OCI-LY1 (cell line): ENCODE measurements around the gene PIGU.

Experiments used
- H2AFZ ChIP-seq: fragments of 200-600 bp; sonication (generic), shearing (Covaris generic); 2 replicates; pipeline ENCODE4 v1.6.0; 2014; ENCODE audit warnings: antibody characterized with exemption, mild to moderate bottlenecking, low read length
- H3F3A ChIP-seq: fragments of 200-600 bp; sonication (generic), shearing (Covaris generic); 2 replicates; pipeline ENCODE4 v1.6.0; 2014; ENCODE audit warnings: mild to moderate bottlenecking, antibody characterized with exemption, low read length, moderate library complexity; ENCODE audit not compliant: insufficient read depth
- H3K27ac ChIP-seq: fragments of 200-600 bp; sonication (generic); 2 replicates; pipeline ENCODE4 v1.5.1; 2014; ENCODE audit warnings: low read length, mixed run types, mild to moderate bottlenecking, low read depth; ENCODE audit not compliant: poor library complexity, severe bottlenecking
- H3K27me3 ChIP-seq: fragments of 200-600 bp; sonication (generic); 2 replicates; pipeline ENCODE4 v1.6.0; 2014; ENCODE audit warnings: antibody characterized with exemption, mild to moderate bottlenecking, low read length, moderate library complexity; ENCODE audit not compliant: insufficient read depth
- H3K36me3 ChIP-seq: fragments of 200-600 bp; sonication (generic); 2 replicates; pipeline ENCODE4 v1.6.1; 2014; ENCODE audit warnings: mild to moderate bottlenecking, antibody characterized with exemption, low read length, moderate library complexity, mixed read lengths; ENCODE audit not compliant: insufficient read depth
- H3K4me1 ChIP-seq: fragments of 200-600 bp; sonication (generic); 2 replicates; pipeline ENCODE4 v1.5.1; 2014; ENCODE audit warnings: mild to moderate bottlenecking, low read length, moderate library complexity; ENCODE audit not compliant: insufficient read depth, severe bottlenecking
- H3K4me2 ChIP-seq: fragments of 200-600 bp; sonication (generic), shearing (Covaris generic); 2 replicates; pipeline ENCODE4 v1.6.1; 2014; ENCODE audit warnings: low read length
- H3K4me3 ChIP-seq: fragments of 200-600 bp; sonication (generic); 2 replicates; pipeline ENCODE4 v1.5.1; 2014; ENCODE audit warnings: low read length, low read depth, mild to moderate bottlenecking, mixed read lengths; ENCODE audit not compliant: poor library complexity, severe bottlenecking
- H3K79me2 ChIP-seq: fragments of 200-600 bp; shearing (Covaris generic); 2 replicates; pipeline ENCODE4 v1.6.1; 2016; ENCODE audit warnings: mixed run types, low read length, mixed read lengths; ENCODE audit not compliant: insufficient read depth
- H3K9ac ChIP-seq: fragments of 200-600 bp; sonication (generic), shearing (Covaris generic); 2 replicates; pipeline ENCODE4 v1.6.1; 2014; ENCODE audit warnings: mild to moderate bottlenecking, low read length, mixed read lengths
- H3K9me2 ChIP-seq: fragments of 200-600 bp; sonication (generic), shearing (Covaris generic); 2 replicates; pipeline ENCODE4 v1.6.1; 2014; ENCODE audit warnings: low read depth, mild to moderate bottlenecking, low read length, mixed read lengths
- H3K9me3 ChIP-seq: fragments of 200-600 bp; shearing (Covaris generic); 2 replicates; pipeline ENCODE4 v1.6.1; 2014; ENCODE audit warnings: low read length, mixed read lengths
- H4K20me1 ChIP-seq: fragments of 200-600 bp; sonication (generic), shearing (Covaris generic); 2 replicates; pipeline ENCODE4 v1.6.0; 2016; ENCODE audit warnings: mild to moderate bottlenecking, low read length; ENCODE audit not compliant: insufficient read depth
- CTCF ChIP-seq: fragments of 200-600 bp; sonication (generic), shearing (Covaris generic); IDR thresholded peaks from 2 replicates; pipeline ENCODE4 v1.5.1; 2017; ENCODE audit warnings: mild to moderate bottlenecking, antibody characterized with exemption, low read length, moderate library complexity, mixed read lengths
- EZH2 ChIP-seq: fragments of 200-600 bp; sonication (generic), shearing (Covaris generic); IDR thresholded peaks from 2 replicates; pipeline ENCODE4 v1.8.0; 2017; ENCODE audit warnings: borderline replicate concordance, mixed run types, mild to moderate bottlenecking, antibody characterized with exemption, low read length, moderate library complexity, mixed read lengths

The PIGU gene

GRCh38 chr20:34654207-34654744 is 22.6 kb downstream of the PIGU start:
- no peaks in the 10 kb centered on the region for H3K79me2 ChIP-seq
- H3K4me3 ChIP-seq = no peak overlapping the region
- no peaks in the 10 kb centered on the region for H3K4me1 ChIP-seq
- no peaks in the 10 kb centered on the region for H3K9me3 ChIP-seq
- H3K27ac ChIP-seq = no peak overlapping the region
- H3K9me2 ChIP-seq = no peaks in the 10 kb centered on the region
- no peak overlapping the region for H3K4me2 ChIP-seq
- no peak overlapping the region for H2AFZ ChIP-seq
- H3F3A ChIP-seq = no peaks in the 10 kb centered on the region
- no peak overlapping the region for H3K9ac ChIP-seq
- TF ChIP-seq EZH2 (no peak), CTCF (no peak)
- no peaks in the 10 kb centered on the region for H4K20me1 ChIP-seq
- no peaks in the 10 kb centered on the region for H3K27me3 ChIP-seq
- peaks cover 14% of the 10 kb centered on the region; the same call in 1 of the 2 replicates for H3K36me3 ChIP-seq

GRCh38 chr20:34651200-34651599 is 25.7 kb downstream of the PIGU start:
- Histone ChIP-seq H3K4me2 (no peak overlapping the region), H3K9ac (no peak overlapping the region), H3K27me3 (no peaks in the 10 kb centered on the region), H3K9me3 (no peaks in the 10 kb centered on the region), H3F3A (no peaks in the 10 kb centered on the region), H3K27ac (no peak overlapping the region), H3K79me2 (no peaks in the 10 kb centered on the region), H4K20me1 (no peaks in the 10 kb centered on the region), H3K4me3 (no peak overlapping the region), H3K9me2 (no peaks in the 10 kb centered on the region), H2AFZ (no peak overlapping the region), H3K36me3 (peaks cover 14% of the 10 kb centered on the region; the same call in 1 of the 2 replicates), H3K4me1 (no peaks in the 10 kb centered on the region)
- TF ChIP-seq CTCF (no peak), EZH2 (no peak)

- no peaks in the 10 kb centered on the region for H4K20me1 ChIP-seq
- H3K36me3 ChIP-seq = 0 out of 2 replicates have a peak, but pooled peaks cover 8% of the 10 kb centered on the region
- no peak overlapping the region for H3K4me2 ChIP-seq
- no peaks in the 10 kb centered on the region for H3F3A ChIP-seq
- no peaks in the 10 kb centered on the region for H3K9me2 ChIP-seq
- H3K4me1 ChIP-seq = no peaks in the 10 kb centered on the region
- H3K4me3 ChIP-seq = no peak overlapping the region
- H3K27me3 ChIP-seq = no peaks in the 10 kb centered on the region
- no peak overlapping the region for H3K9ac ChIP-seq
- TF ChIP-seq CTCF (no peak), EZH2 (no peak)
- no peak overlapping the region for H2AFZ ChIP-seq
- no peaks in the 10 kb centered on the region for H3K79me2 ChIP-seq
- H3K9me3 ChIP-seq = no peaks in the 10 kb centered on the region
- no peak overlapping the region for H3K27ac ChIP-seq
Observed at GRCh38 chr20:34647737-34648136, 29.2 kb downstream of the PIGU start.
